MM.1S (cell line): ENCODE measurements around the gene SAMD9L.

Experiments
- DNase-seq: peaks from one replicate; pipeline ENCODE4 v3.0.0-alpha.2; 2015
- H2AFZ ChIP-seq: fragments of 300-600 bp; sonication (generic); 2 replicates; pipeline ENCODE4 v1.6.0; 2016; ENCODE audit warnings: antibody characterized with exemption, low read length
- H3F3A ChIP-seq: fragments of 300-600 bp; sonication (generic); 2 replicates; pipeline ENCODE4 v1.6.1; 2016; ENCODE audit warnings: mild to moderate bottlenecking, antibody characterized with exemption, low read length, moderate library complexity, mixed read lengths; ENCODE audit not compliant: insufficient read depth
- H3K27ac ChIP-seq: fragments of 300-600 bp; sonication (generic); 2 replicates; pipeline ENCODE4 v1.5.1; 2016; ENCODE audit warnings: mild to moderate bottlenecking, low read length
- H3K27me3 ChIP-seq: fragments of 300-600 bp; sonication (generic); replicated peaks from 2 replicates; pipeline ENCODE4 v1.6.0; 2016; ENCODE audit warnings: low read length; ENCODE audit not compliant: insufficient read depth
- H3K36me3 ChIP-seq: fragments of 300-600 bp; sonication (generic); replicated peaks from 2 replicates; pipeline ENCODE4 v1.6.1; 2016; ENCODE audit warnings: mild to moderate bottlenecking, low read length, mixed read lengths; ENCODE audit not compliant: insufficient read depth
- H3K4me1 ChIP-seq: fragments of 300-600 bp; sonication (generic); 2 replicates; pipeline ENCODE4 v1.6.1; 2016; ENCODE audit warnings: low read length, mixed read lengths
- H3K4me2 ChIP-seq: fragments of 300-600 bp; sonication (generic); 2 replicates; pipeline ENCODE4 v1.6.0; 2016; ENCODE audit warnings: low read depth, low read length
- H3K4me3 ChIP-seq: fragments of 300-600 bp; sonication (generic); 2 replicates; pipeline ENCODE4 v1.5.1; 2016; ENCODE audit warnings: low read length, mixed read lengths
- H3K79me2 ChIP-seq: fragments of 300-600 bp; sonication (generic); 2 replicates; pipeline ENCODE4 v1.6.1; 2016; ENCODE audit warnings: mixed run types, low read length, mixed read lengths
- H3K9ac ChIP-seq: fragments of 300-600 bp; sonication (generic); 2 replicates; pipeline ENCODE4 v1.6.1; 2016; ENCODE audit warnings: low read length, mixed read lengths
- H3K9me2 ChIP-seq: fragments of 300-600 bp; sonication (generic); replicated peaks from 2 replicates; pipeline ENCODE4 v1.6.1; 2016; ENCODE audit warnings: mild to moderate bottlenecking, low read length, mixed read lengths; ENCODE audit not compliant: insufficient read depth
- H3K9me3 ChIP-seq: fragments of 300-600 bp; sonication (generic); replicated peaks from 2 replicates; pipeline ENCODE4 v1.6.1; 2016; ENCODE audit warnings: mild to moderate bottlenecking, low read length, mixed read lengths; ENCODE audit not compliant: insufficient read depth
- H4K20me1 ChIP-seq: fragments of 300-600 bp; sonication (generic); 2 replicates; pipeline ENCODE4 v1.6.1; 2016; ENCODE audit warnings: mild to moderate bottlenecking, low read length, moderate library complexity, mixed read lengths; ENCODE audit not compliant: insufficient read depth
- CTCF ChIP-seq: fragments of 300-600 bp; sonication (generic); IDR thresholded peaks from 2 replicates; pipeline ENCODE4 v1.5.1; 2016; ENCODE audit warnings: antibody characterized with exemption, low read length, mixed read lengths
- EZH2 ChIP-seq: fragments of 300-600 bp; sonication (generic); optimal IDR thresholded peaks from 2 replicates; pipeline ENCODE3; 2017; ENCODE audit warnings: low read depth, mild to moderate bottlenecking, antibody characterized with exemption, low read length, mixed read lengths
- EZH2phosphoT487 ChIP-seq: fragments of 300-600 bp; sonication (generic); IDR thresholded peaks from 2 replicates; pipeline ENCODE4 v1.6.1; 2018; ENCODE audit warnings: antibody characterized with exemption, low read length

The SAMD9L gene

GRCh38 chr7:93188870-93189634 is 40.9 kb upstream of the SAMD9L start:
- H3F3A ChIP-seq, result no peaks in the 10 kb centered on the region
- no peaks in the 10 kb centered on the region for H3K9me2 ChIP-seq
- no peaks in the 10 kb centered on the region for H3K79me2 ChIP-seq
- no peak for DNase-seq
- no peak overlapping the region for H3K9ac ChIP-seq
- no peaks in the 10 kb centered on the region for H3K36me3 ChIP-seq
- TF ChIP-seq CTCF (no peak), EZH2 (no peak), EZH2phosphoT487 (no peak)
- no peaks in the 10 kb centered on the region for H3K9me3 ChIP-seq
- H3K27ac ChIP-seq, result no peak overlapping the region
- no peaks in the 10 kb centered on the region for H3K4me1 ChIP-seq
- H4K20me1 ChIP-seq, result no peaks in the 10 kb centered on the region
- no peak overlapping the region for H2AFZ ChIP-seq
- no peak overlapping the region for H3K4me2 ChIP-seq
- H3K27me3 ChIP-seq, result no peaks in the 10 kb centered on the region
- no peak overlapping the region for H3K4me3 ChIP-seq

GRCh38 chr7:93185303-93186027 is 37.3 kb upstream of the SAMD9L start:
- Histone ChIP-seq H3K9me2 (no peaks in the 10 kb centered on the region), H3K4me1 (no peaks in the 10 kb centered on the region), H3F3A (no peaks in the 10 kb centered on the region), H3K4me3 (no peak overlapping the region), H3K27ac (no peak overlapping the region), H3K27me3 (no peaks in the 10 kb centered on the region), H3K9ac (no peak overlapping the region), H3K79me2 (no peaks in the 10 kb centered on the region), H2AFZ (no peak overlapping the region), H3K4me2 (no peak overlapping the region), H3K9me3 (no peaks in the 10 kb centered on the region), H4K20me1 (no peaks in the 10 kb centered on the region), H3K36me3 (no peaks in the 10 kb centered on the region)
- no peak for DNase-seq
- TF ChIP-seq EZH2, result no peak
- TF ChIP-seq EZH2phosphoT487, result no peak
- no peak for TF ChIP-seq CTCF

- H2AFZ ChIP-seq, result no peak overlapping the region
- DNase-seq, result no peak
- no peaks in the 10 kb centered on the region for H3K79me2 ChIP-seq
- H3K9me2 ChIP-seq, result no peaks in the 10 kb centered on the region
- H3F3A ChIP-seq, result no peaks in the 10 kb centered on the region
- H3K4me3 ChIP-seq, result no peak overlapping the region
- no peaks in the 10 kb centered on the region for H3K9me3 ChIP-seq
- H4K20me1 ChIP-seq, result no peaks in the 10 kb centered on the region
- TF ChIP-seq CTCF, result no peak
- TF ChIP-seq EZH2phosphoT487, result no peak
- TF ChIP-seq EZH2, result no peak
- no peaks in the 10 kb centered on the region for H3K36me3 ChIP-seq
- H3K27ac ChIP-seq, result no peak overlapping the region
- no peak overlapping the region for H3K4me2 ChIP-seq
- H3K9ac ChIP-seq, result no peak overlapping the region
- no peaks in the 10 kb centered on the region for H3K4me1 ChIP-seq
- no peaks in the 10 kb centered on the region for H3K27me3 ChIP-seq
Observed at GRCh38 chr7:93179173-93179572, 31.0 kb upstream of the SAMD9L start.
